Hair follicle dermal papilla cell (primary cell): ENCODE measurements around the gene SNRNP70. TPM values are rescaled to one million over a fixed set of nuclear protein-coding genes. Genes with fewer than 3 reads are reported as not detected.

Experiments used
- small RNA-seq: library from RNA; depleted of rRNA; stranded (forward); fragments of <200 nt; gene quantifications from one replicate; pipeline ENCODE3, GENCODE V24; 2012
- total RNA-seq: library from RNA; depleted of rRNA; stranded (reverse); fragments of >200 nt; gene quantifications from 2 replicates; pipeline ENCODE4 v1.2.3, GENCODE V29; 2012

The SNRNP70 gene
- total RNA-seq, 1 donor = 129 TPM

Small RNAs within 50 kb of the gene (small RNA-seq; reads per million reads assigned to genes)
- not detected for gene RN7SL708P

Other genes with a start within 250 kb of the SNRNP70 start
- gene HSD17B14, start 249.0 kb upstream of the SNRNP70 start, total RNA-seq = 12.2 and 14.6 TPM in 2 replicates
- gene PLEKHA4, start 216.8 kb upstream of the SNRNP70 start, total RNA-seq = 15.7 and 20.8 TPM in 2 replicates
- gene PPP1R15A, start 213.0 kb upstream of the SNRNP70 start, total RNA-seq = 86.6 and 94.5 TPM in 2 replicates
- gene TULP2, start 186.7 kb upstream of the SNRNP70 start, total RNA-seq = 0.12 and 0.16 TPM in 2 replicates
- gene NUCB1, start 185.1 kb upstream of the SNRNP70 start, total RNA-seq = 269 and 313 TPM in 2 replicates
- gene DHDH, start 151.8 kb upstream of the SNRNP70 start, total RNA-seq = not detected in 2 replicates
- gene BAX, start 130.6 kb upstream of the SNRNP70 start, total RNA-seq = 66.0 and 84.5 TPM in 2 replicates
- 3,530 and 3,694 TPM in 2 replicates for gene FTL, start 120.1 kb upstream of the SNRNP70 start, total RNA-seq
- gene GYS1, start 92.1 kb upstream of the SNRNP70 start, total RNA-seq = 61.7 and 65.2 TPM in 2 replicates
- gene RUVBL2, start 91.6 kb upstream of the SNRNP70 start, total RNA-seq = 110 and 121 TPM in 2 replicates
- gene LHB, start 68.4 kb upstream of the SNRNP70 start, total RNA-seq = 0.49 and 0.61 TPM in 2 replicates
- not detected in 2 replicates for gene CGB3, start 61.1 kb upstream of the SNRNP70 start, total RNA-seq
- gene CGB2, start 53.6 kb upstream of the SNRNP70 start, total RNA-seq = not detected in 2 replicates
- not detected in 2 replicates for gene CGB1, start 48.6 kb upstream of the SNRNP70 start, total RNA-seq
- 0.16 TPM in 1 of 2 replicates, not detected in the other for gene CGB5, start 41.6 kb upstream of the SNRNP70 start, total RNA-seq
- gene CGB8, start 36.3 kb upstream of the SNRNP70 start, total RNA-seq = not detected in 2 replicates
- 0.16 TPM in 1 of 2 replicates, not detected in the other for gene CGB7, start 27.7 kb upstream of the SNRNP70 start, total RNA-seq
- gene NTF4, start 20.6 kb upstream of the SNRNP70 start, total RNA-seq = not detected in 2 replicates
- gene KCNA7, start 12.8 kb upstream of the SNRNP70 start, total RNA-seq = not detected in 2 replicates
- gene LIN7B, start 28.9 kb downstream of the SNRNP70 start, total RNA-seq = 5.2 and 6.0 TPM in 2 replicates
- 0.36 TPM in 1 of 2 replicates, not detected in the other for gene C19orf73, start 33.7 kb downstream of the SNRNP70 start, total RNA-seq
- 1.8 and 2.4 TPM in 2 replicates for gene PPFIA3, start 34.1 kb downstream of the SNRNP70 start, total RNA-seq
- gene HRC, start 69.9 kb downstream of the SNRNP70 start, total RNA-seq = not detected in 2 replicates
- gene TRPM4, start 72.3 kb downstream of the SNRNP70 start, total RNA-seq = 32.6 and 32.7 TPM in 2 replicates
- gene SLC6A16, start 239.7 kb downstream of the SNRNP70 start, total RNA-seq = 0.12 and 0.16 TPM in 2 replicates
- gene CD37, start 250.0 kb downstream of the SNRNP70 start, total RNA-seq = not detected in 2 replicates